Esophagus (tissue), 2 donors: Measurements from ENCODE around the gene DSCAM. TPM values are rescaled to one million over a fixed set of nuclear protein-coding genes. Genes with fewer than 3 reads are reported as not detected.
"Not testable (repeated sequence)": the region's sequence is repeated elsewhere in the genome, so short reads cannot be mapped to it uniquely, and the experiment has no call there.

Experiments
- H3K27ac ChIP-seq, 2 donors: one replicate each; pipeline ENCODE4 v1.5.1; 2013; ENCODE audit warnings: low read depth in 2 of 2, mild to moderate bottlenecking in 2 of 2, inconsistent platforms in 1 of 2, low read length in 1 of 2, moderate library complexity in 1 of 2
- H3K27me3 ChIP-seq, 2 donors: one replicate each; pipeline ENCODE4 v1.6.1; 2013; ENCODE audit warnings: low read length in 2 of 2, control low read depth in 1 of 2, mild to moderate bottlenecking in 1 of 2; ENCODE audit not compliant: insufficient read depth in 2 of 2, control insufficient read depth in 1 of 2
- H3K36me3 ChIP-seq, 2 donors: one replicate each; pipeline ENCODE4 v1.6.1; 2013; ENCODE audit warnings: low read length in 1 of 2; ENCODE audit not compliant: control insufficient read depth in 2 of 2, insufficient read depth in 2 of 2
- H3K4me1 ChIP-seq, 2 donors: one replicate each; pipeline ENCODE4 v1.6.1; 2013; ENCODE audit warnings: low read length in 1 of 2; ENCODE audit not compliant: control insufficient read depth in 2 of 2, insufficient read depth in 2 of 2
- H3K4me3 ChIP-seq, 2 donors: one replicate each; pipeline ENCODE4 v1.5.1; 2013; ENCODE audit warnings: low read length in 2 of 2, mild to moderate bottlenecking in 2 of 2, low read depth in 1 of 2, moderate library complexity in 1 of 2
- H3K9me3 ChIP-seq, 2 donors: one replicate each; pipeline ENCODE4 v1.6.1; 2013; ENCODE audit warnings: mild to moderate bottlenecking in 2 of 2, low read depth in 1 of 2, low read length in 1 of 2, moderate library complexity in 1 of 2; ENCODE audit not compliant: control insufficient read depth in 2 of 2, insufficient read depth in 1 of 2
- WGBS, 2 donors: extraction: QIAGEN DNeasy Blood & Tissue Kit; methylation state at CpG; one replicate each; pipeline ENCODE4 v1.1.7; 2013; 5-methylcytosine and 5-hydroxymethylcytosine counted together
- polyA plus RNA-seq, 2 donors: library from polyadenylated mRNA; stranded (reverse); fragments of 200-250 nt; gene quantifications; one replicate each; pipeline ENCODE4 v1.2.3, GENCODE V29; 2013
- donor health status: healthy with polysubstance abuse.
- donor health status: Bipolar disorder and iron deficiency.

DSCAM gene
- polyA plus RNA-seq, 2 donors, result under 0.01 TPM; not detected in 1

DNA sequence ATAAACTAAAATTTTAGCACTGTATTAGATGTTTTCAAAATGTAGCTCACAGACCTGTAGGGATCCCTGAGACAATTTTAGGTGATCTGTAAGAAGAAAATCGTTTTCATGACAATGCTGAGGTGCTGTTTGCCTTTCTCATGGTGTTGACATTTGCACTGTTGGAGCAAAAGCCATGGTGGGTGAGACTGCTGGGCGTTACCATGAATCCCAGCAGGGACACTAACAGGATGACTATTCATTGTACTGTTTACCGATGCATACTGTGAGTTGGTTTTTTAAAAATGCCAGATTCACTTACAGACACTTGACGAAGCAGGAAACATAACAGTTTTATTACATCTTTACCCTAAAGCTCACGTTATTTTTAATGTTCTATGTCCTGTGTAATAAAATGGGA is 511.3 kb downstream of the DSCAM start:
- 12 to 17% methylated on average over 5 of the region's 5 CpGs for WGBS, 2 donors
- H3K27me3 ChIP-seq, result no peaks in the 10 kb centered on the region
- no peaks in the 10 kb centered on the region for H3K36me3 ChIP-seq

DNA sequence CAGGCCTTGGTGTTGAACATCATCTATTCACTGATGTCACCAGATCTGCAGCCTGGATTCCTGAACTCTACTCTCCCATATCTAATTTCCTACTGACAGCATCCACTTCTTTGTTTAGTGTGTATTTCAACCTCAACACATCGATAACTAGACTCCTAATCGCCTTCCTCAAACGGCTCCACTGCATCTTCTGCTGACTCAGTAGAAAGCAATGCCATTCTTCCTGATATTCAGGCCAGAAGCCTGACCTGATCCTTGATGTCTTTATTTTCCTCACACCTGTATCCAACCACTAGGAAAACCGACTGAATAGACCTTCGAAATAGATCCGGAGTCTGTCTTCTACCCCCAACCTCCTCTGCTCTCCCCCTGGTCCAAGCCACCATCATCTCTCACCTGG is 512.8 kb downstream of the DSCAM start:
- no peaks in the 10 kb centered on the region for H3K36me3 ChIP-seq
- WGBS, 2 donors, result 84 to 85% methylated on average over 6 of the region's 6 CpGs
- H3K4me3 ChIP-seq, result no peak overlapping the region
- H3K27ac ChIP-seq, result no peak overlapping the region
- no peaks in the 10 kb centered on the region for H3K9me3 ChIP-seq
- no peaks in the 10 kb centered on the region for H3K4me1 ChIP-seq
- H3K27me3 ChIP-seq, result no peaks in the 10 kb centered on the region

More for the DNA sequence above, 511.3 kb downstream of the DSCAM start:
- Histone ChIP-seq H3K27ac (no peak overlapping the region), H3K4me1 (no peaks in the 10 kb centered on the region), H3K9me3 (no peaks in the 10 kb centered on the region), H3K4me3 (no peak overlapping the region)

DNA sequence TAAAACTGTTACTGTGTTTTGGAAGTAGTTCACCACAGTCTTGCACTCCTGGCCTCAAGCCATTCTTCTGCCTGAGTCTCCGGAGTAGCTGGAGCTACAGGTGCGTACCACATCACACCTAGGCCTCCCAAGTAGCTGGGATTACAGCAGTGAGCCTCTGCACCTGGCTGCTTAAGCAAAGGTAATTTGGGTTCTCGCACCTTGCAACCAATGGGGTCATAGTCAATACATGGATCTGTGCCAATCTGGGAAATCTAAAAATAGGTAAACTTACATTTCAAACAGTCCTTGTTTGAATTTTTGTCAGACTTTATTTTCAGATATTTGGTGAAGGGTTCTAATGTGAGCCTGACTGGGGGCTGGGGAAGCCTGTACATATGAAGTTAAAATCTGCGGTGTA is 513.2 kb downstream of the DSCAM start:
- Histone ChIP-seq H3K36me3 (no peaks in the 10 kb centered on the region), H3K4me1 (no peaks in the 10 kb centered on the region), H3K27ac (no peak overlapping the region), H3K27me3 (no peaks in the 10 kb centered on the region), H3K4me3 (no peak overlapping the region), H3K9me3 (no peaks in the 10 kb centered on the region)
- 85 to 95% methylated on average over 4 of the region's 4 CpGs for WGBS, 2 donors

DNA sequence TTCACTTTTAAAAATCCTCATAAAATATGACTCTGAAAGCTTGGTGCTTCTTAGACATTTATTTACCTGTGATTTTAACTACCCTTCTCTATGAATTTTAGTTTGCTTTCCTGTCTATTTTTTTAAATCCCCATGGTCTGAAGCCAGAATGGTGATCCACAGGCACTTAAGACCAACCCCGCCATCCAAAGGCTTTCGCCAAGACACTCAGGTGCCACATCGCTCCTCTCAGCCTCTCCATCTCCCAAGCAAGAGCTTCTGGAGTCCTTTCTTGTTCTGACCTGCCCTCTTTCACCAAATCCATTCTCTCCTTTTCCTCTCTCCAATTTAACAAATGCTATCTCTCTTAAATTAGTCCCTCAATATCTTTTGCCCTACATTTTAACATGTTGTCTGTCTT is 515.2 kb downstream of the DSCAM start:
- no peak overlapping the region for H3K4me3 ChIP-seq
- 76 to 77% methylated on average over 3 of the region's 3 CpGs for WGBS, 2 donors
- no peaks in the 10 kb centered on the region for H3K9me3 ChIP-seq
- no peaks in the 10 kb centered on the region for H3K36me3 ChIP-seq
- no peak overlapping the region for H3K27ac ChIP-seq
- no peaks in the 10 kb centered on the region for H3K4me1 ChIP-seq
- no peaks in the 10 kb centered on the region for H3K27me3 ChIP-seq

DNA sequence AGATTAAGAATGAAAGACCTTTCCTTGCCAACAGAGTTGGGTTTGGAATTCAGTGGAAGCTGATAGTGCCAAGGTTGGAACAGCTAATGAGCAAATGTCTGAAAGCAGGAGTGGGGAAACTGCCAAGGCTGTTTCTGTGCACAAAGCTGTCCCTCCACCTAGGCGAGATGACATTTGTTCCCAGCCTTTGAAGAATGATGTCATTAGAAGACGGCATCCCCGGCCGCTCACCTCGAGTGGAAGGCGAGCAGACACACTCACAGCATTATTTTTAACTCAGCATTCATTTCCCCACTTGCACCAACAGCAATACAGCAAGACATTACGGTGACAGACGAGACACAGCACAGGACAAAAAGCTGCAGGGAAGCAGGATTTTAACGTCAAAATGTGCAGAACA is 515.8 kb downstream of the DSCAM start:
- no peaks in the 10 kb centered on the region for H3K9me3 ChIP-seq
- 35 to 36% methylated on average over 9 of the region's 9 CpGs for WGBS, 2 donors

DNA sequence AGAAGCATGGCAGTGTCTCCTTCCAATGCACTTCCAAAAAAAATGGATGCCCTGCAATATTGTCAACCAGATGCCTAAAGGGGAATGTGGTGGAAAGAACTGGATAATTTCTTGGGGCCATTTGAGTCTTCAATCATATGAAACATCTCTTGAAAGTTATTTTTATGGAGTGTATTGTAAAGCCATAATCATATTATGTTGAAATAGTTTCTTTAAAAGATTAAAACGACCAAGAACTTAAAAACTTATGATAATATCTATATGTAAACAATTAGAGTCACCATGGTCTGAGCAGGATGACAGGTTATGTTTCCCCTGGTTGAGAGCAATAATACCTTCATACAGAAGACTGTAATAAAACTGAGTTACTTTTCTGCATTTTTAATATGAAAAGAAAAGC is 522.6 kb downstream of the DSCAM start:
- H3K4me3 ChIP-seq, result no peak overlapping the region
- no peaks in the 10 kb centered on the region for H3K4me1 ChIP-seq
- H3K27me3 ChIP-seq, result no peaks in the 10 kb centered on the region
- H3K27ac ChIP-seq, result no peak overlapping the region
- no peaks in the 10 kb centered on the region for H3K36me3 ChIP-seq
- WGBS, 2 donors, result 20 to 23% methylated on average over 1 of the region's 1 CpG
- no peaks in the 10 kb centered on the region for H3K9me3 ChIP-seq

More for the DNA sequence above, 515.8 kb downstream of the DSCAM start:
- H3K36me3 ChIP-seq, result no peaks in the 10 kb centered on the region
- H3K27me3 ChIP-seq, result no peaks in the 10 kb centered on the region
- no peak overlapping the region for H3K27ac ChIP-seq
- no peak overlapping the region for H3K4me3 ChIP-seq
- H3K4me1 ChIP-seq, result no peaks in the 10 kb centered on the region

DNA sequence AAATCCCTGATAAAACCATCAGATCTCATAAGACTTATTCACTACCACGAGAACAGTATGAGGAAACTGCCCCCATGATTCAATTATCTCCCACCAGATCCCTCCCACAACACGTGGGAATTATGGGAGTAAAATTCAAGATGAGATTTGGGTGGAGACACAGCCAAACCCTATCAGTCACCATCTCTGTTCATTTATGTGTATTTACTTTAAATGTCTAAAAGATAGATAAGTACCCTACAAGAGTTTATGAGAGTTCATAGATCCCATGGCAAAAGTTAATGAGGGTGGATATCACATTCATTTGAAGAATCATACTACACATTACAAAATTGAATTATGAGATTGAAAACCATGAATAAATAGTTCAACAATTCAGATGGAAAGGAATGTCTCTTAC is 526.2 kb downstream of the DSCAM start:
- H3K4me3 ChIP-seq, H3K9me3 ChIP-seq: not testable (repeated sequence)

DNA sequence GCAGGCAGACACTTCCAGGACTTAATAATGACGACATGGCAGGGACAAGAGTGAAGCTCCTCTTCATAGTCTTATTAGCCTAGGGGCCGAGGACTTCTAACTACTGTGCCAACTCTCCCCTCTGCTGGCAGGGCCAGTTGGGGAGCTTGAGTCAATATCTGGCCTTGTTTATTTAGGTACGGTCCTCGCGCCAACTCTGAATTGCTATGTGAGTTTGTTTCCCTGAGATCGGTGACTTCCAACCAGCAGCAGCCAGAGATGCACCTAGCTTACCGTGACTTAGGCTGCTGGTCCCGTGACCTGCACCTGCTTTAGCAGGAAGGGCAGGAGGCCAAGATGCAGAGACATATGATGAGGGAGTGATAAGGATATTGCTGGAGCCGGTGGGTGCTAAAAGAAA is 528.6 kb downstream of the DSCAM start:
- H3K4me3 ChIP-seq, result no peak overlapping the region
- no peak overlapping the region for H3K27ac ChIP-seq
- no peaks in the 10 kb centered on the region for H3K36me3 ChIP-seq
- peaks cover 0 to 4% of the 10 kb centered on the region in 2 donors for H3K9me3 ChIP-seq
- no peaks in the 10 kb centered on the region for H3K27me3 ChIP-seq
- H3K4me1 ChIP-seq, result no peaks in the 10 kb centered on the region
- 90 to 91% methylated on average over 9 of the region's 9 CpGs for WGBS, 2 donors

More for the DNA sequence above, 526.2 kb downstream of the DSCAM start:
- WGBS, 2 donors, result 41 to 50% methylated on average over 2 of the region's 2 CpGs
- not testable (repeated sequence) for H3K27me3 ChIP-seq, H3K4me1 ChIP-seq, H3K36me3 ChIP-seq, H3K27ac ChIP-seq

DNA sequence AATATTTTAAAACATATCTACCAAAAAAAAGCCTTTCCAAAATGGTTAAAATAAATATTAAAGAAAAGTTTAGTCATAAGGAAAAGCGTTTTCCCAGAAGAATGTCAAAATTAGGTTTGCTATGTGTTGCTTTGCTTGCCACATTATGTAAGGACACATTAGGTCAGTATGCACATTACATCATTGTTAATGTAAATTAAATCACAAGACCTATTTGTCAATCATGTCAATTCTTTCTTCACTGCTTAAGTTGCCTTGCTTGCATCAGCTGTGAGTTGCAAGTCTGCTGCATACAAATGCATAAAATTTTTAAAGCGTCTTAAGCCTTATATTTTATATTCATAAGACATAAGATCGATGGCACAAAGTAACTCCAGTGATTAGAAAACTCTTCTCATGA is 530.9 kb downstream of the DSCAM start:
- Histone ChIP-seq H3K4me1 (no peaks in the 10 kb centered on the region), H3K27ac (no peak overlapping the region), H3K27me3 (peaks cover 0 to 2% of the 10 kb centered on the region in 2 donors), H3K36me3 (no peaks in the 10 kb centered on the region), H3K9me3 (peaks cover 0 to 4% of the 10 kb centered on the region in 2 donors), H3K4me3 (no peak overlapping the region)
- WGBS, 2 donors, result 77 to 85% methylated on average over 3 of the region's 3 CpGs

DNA sequence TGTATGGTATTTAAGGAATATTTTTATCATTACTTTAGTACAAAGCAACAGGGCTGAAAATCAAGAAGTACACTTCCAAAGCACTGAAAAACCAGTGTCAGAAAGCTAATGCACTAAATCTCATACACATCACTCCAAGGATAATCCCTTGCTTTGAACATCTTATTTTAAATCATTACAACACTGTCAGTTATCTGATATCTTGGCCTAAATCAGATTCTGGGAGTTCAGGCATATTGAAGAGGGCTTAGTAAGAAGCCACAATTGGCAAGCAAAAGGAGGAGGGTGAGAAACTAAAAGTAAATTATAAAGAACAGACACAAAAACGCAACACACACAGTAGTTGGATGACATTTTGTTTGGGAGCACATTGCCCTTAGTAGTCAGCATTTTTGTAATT is 531.3 kb downstream of the DSCAM start:
- H3K4me3 ChIP-seq, result no peak overlapping the region
- H3K4me1 ChIP-seq, result no peaks in the 10 kb centered on the region
- H3K36me3 ChIP-seq, result no peaks in the 10 kb centered on the region
- H3K9me3 ChIP-seq, result peaks cover 0 to 4% of the 10 kb centered on the region in 2 donors
- no peak overlapping the region for H3K27ac ChIP-seq
- 57 to 70% methylated on average over 1 of the region's 1 CpG for WGBS, 2 donors
- peaks cover 0 to 2% of the 10 kb centered on the region in 2 donors for H3K27me3 ChIP-seq
